HG03439 (cell line): ENCODE data around the gene CADM1.

Experiments used
- ATAC-seq: cut with Tn5 transposase; IDR thresholded peaks from one replicate; pipeline ENCODE4 v1.9.1; 2021; ENCODE audit warnings: mild to moderate bottlenecking, moderate library complexity; ENCODE audit not compliant: unreplicated experiment

CADM1 gene

DNA sequence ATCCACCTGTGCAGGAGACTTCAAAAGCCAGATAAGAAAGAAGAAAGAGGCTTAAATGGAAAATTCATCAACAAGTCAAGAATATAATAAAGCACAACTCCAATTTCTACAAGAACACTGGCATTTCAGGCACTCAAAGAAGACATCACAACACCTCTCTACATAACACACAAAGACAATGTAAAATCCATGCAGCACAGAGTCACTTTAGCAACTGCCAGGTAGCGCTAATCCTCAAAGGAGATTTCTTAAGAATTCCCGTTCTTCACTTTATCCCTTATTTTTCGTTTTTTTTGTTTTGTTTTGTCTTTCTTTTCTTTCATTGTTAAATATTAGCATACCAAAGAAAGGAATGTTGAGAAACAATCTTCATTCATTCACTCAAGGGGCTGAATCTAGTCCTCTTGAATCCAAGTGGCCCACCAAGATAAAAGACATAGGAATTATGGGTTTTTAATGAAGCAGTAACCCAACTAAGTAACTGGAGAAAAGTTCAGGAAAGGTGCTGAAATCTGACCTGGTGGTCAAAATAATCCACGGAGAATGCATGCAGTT lies 95.0 kb downstream of the CADM1 start:
- no peak for ATAC-seq

DNA sequence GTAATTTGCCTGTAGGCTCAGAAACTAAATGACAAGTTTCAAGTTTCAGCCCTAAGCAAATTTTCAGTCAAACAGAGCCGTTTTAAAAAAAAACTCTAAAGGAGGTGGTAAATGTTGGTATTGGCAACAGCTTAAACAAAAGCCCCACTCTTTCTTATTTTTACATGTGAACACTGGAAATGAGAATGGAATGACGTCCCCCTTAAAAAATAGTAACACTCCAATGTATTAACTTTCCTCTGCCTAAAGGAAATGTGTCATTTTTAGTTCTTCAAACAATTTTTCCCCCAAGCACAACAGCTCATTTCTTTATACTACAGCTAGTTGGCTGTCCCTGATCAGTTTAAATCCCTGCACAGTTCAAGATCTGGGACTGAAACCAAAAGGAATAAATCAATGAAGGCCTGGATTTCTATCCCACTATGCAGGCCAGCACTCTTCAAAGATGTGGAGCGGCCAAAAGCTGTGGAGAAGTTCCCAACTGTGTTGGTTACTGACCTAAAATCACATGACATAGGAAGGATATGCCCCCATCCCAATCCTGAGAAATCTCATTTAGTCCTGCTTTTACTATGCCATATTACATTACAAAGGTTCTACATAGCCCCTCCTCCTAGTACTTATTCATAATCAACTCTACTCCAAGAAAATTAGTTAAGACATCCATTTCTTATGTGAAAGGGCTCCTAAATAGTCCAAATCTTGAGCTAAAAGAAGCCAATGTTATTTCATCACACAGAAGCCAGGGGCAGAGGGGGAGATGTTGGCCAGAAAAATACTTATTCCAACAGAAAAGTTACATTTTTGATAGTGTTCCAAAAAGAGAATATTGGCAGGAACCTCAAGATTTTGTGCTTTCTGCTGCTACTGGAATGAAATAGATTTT lies 95.9 kb downstream of the CADM1 start:
- no peak for ATAC-seq

- ATAC-seq, result no peak
Observed at GRCh38 chr11:115407496-115407895, 96.7 kb downstream of the CADM1 start.

DNA sequence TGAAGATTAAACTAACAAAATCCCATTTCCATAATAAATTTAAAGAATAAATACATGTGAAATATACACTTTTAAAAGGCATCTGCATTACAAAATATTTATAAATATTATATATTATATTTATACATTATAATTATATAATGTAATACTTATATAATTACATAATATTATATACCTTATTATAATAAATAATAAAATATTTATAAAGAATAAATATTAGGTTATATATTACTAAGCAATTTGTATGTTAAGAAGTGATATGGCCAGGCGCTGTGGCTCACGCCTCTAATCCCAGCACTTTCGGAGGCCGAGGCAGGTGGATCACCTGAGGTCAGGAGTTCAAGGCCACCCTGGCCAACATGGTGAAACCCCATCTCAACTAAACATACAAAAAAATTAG lies 97.8 kb downstream of the CADM1 start:
- ATAC-seq, result no peak

DNA sequence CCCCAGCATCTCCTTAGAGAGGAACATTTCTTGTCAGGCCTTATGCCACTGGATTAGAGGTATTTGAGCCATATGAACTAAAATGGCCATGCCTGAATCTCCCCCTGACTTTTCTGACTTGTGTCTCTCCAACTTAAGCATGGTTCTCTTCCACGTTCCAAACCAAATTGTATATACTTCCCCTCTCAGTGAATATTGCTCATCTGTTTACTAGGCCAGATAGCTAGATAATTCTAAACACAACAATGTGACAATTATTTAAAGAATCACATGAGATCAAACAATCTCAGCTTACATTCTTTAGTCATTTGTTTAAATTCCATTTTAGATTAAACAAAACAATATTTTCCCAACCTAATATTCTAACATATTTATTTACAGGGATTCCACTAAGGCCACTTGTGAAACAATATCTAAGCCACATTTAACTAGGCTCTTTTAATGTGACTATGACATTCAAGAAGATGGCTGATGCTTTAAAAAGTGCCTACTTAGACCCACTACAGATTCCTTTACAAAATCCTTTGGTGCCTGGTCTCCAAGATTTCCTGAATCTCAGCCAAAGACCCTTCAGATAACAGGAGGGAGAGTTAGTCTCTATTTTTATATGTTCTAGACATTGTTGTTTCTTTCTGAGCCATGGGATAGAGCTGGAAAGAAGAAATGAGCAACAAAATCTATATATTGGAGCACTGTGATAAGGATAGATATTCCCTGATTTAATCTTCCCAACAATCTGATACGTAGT lies 105.7 kb downstream of the CADM1 start:
- ATAC-seq, result no peak

DNA sequence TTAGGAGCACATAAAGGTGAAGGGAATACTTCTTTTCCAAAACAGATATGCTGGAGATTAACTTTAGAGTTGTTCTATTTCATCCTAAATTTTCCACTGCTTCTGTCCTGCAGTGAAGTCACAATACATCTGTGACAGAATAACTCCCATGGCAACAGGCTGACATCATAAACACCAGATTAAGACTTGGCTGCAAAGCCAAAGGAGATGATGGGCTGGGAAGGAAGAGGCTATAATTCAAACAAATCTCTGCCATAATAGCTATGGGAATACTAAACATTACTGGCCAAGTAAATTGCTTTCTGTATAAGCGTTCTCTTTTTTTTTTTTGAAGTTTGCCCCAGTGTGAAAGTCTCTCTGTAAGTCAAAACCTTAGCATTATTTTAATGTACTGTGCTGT lies 107.7 kb downstream of the CADM1 start:
- no peak for ATAC-seq

- no peak for ATAC-seq
Observed at GRCh38 chr11:115393950-115394349, 110.3 kb downstream of the CADM1 start.

DNA sequence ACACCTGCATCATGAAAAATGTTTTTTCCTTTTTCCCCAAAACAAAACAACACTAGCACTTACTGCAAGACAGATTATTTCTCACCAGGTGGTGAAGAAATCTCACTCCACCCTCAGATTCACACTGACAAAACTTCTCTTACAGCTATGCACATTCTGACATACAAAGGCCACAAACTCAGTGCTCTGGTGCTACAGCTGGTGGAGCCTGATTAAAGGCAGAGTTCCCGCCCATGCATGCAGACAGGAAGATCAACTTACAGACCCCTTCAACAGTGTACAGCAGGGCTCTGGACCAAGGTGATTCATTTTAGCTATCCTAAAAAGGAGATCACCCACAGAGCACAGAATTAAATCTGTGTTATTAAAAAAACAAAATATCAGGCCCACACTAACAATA lies 112.6 kb downstream of the CADM1 start:
- ATAC-seq, result no peak

DNA sequence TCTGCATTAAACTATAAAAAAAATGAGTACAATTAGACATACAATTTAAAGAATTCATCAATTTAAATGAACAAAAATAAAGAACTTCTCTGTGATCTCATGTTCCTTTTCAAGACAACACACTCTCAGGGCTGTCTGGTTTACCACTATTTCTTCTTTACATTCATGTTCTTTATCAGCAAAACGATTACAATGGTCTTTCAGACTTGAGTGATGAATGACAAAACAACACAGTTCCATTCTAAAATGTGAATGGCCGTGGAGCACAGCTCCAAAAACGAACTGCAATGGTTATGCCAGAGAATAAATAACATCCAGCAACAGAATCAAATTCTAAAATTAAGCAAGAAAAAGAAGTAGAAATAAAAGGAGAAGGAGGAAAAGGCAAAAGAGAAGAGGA lies 113.1 kb downstream of the CADM1 start:
- ATAC-seq, result no peak

- no peak for ATAC-seq
Observed at GRCh38 chr11:115390441-115390840, 113.8 kb downstream of the CADM1 start.

DNA sequence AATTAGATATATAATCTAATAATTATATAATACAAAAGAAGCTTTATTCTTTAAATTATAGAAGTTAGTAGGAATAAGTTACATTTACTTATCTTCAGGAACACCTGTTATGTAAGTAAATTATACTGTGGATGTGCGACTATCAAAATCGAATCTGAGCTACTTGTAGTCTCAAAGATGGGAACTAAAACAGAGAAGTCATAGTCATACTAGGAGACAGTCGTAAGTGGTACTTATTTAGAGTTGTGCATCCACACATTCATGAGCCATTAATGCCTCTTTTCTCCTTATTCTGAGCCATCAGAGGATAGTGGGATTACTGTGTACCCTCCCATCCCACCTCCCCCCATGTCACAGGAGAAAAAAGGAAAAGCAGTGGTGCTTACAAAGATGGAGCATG lies 114.4 kb downstream of the CADM1 start:
- ATAC-seq, result no peak

GRCh38 chr11:115385226-115385625 lies 119.0 kb downstream of the CADM1 start:
- ATAC-seq, result no peak

DNA sequence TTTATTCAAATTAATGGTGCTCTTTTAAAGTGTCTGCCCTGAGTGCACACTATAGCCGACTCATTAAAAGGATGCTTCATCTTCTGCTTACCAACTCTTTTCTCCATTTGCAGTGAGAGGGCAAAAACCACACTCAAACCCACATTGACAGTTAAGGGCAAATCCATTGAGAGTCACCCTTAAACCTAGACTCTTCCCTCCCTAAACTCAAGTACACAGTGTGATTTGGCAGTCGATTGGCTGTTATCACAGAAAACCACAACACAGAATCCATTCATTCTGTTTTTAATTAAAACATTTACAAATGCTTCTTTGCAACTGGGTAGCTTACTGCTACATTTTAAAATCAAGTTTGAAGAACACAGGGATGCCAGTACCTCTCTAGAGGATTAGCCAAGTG lies 120.0 kb downstream of the CADM1 start:
- no peak for ATAC-seq

DNA sequence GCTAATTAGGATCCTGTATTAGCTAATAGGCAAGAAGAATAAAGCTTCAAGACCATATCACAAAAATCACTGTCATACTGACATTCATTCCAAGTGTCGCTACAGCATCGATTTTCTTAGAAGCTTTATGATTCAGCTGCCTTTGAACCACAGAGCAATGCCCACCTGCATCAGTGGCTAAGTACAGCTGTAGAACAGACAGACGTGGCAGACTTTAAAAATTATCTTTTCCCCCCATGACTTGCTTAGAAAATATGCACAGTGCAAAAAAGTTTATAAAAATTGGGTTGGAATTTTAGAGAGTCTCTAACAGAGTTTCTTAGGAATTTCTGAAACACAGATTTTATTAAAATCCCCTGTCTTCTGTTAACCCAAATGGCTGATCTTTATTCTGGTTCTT lies 120.8 kb downstream of the CADM1 start:
- no peak for ATAC-seq

GRCh38 chr11:115379528-115379927 lies 124.7 kb downstream of the CADM1 start:
- ATAC-seq, result peak; percentile 69

DNA sequence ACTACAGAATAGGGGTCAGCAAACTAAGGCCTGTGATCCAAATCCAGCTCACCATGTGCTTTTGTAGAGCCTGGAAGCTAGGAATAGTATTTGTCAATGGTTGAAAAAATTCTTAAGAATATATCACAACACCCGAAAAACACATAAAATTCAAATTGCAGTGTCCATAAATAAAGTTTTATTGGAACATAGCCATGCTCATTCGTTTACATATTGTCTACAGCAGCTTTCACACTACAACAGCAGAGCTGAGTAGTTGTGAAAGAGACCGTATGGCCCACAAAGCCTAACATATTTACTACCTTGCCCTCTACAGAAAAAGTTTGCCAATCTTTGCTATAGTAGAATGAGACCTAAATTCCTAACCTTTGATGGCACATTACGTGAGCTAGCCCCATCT lies 125.7 kb downstream of the CADM1 start:
- ATAC-seq, result no peak

GRCh38 chr11:115377882-115378296 lies 126.3 kb downstream of the CADM1 start:
- no peak for ATAC-seq

DNA sequence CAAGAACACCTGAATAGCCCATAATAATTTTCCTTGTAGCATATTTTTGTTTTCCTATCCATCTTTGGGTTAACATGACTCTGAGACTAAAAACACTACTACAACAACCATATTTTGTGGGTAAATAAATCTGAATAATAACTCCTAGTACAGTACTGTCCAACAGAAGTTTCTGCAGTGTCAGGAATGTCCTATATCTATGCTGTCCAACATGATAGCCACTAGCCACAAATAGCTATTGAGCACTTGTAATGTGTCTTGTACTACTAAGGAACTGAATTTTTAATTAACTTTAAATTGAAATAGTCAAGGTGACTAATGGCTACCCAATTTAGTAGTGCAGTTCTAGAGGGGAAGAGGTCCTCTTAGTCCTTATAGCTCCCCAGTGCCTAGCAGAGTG lies 135.6 kb downstream of the CADM1 start:
- ATAC-seq, result no peak

GRCh38 chr11:115366826-115367225 lies 137.4 kb downstream of the CADM1 start:
- ATAC-seq, result no peak

DNA sequence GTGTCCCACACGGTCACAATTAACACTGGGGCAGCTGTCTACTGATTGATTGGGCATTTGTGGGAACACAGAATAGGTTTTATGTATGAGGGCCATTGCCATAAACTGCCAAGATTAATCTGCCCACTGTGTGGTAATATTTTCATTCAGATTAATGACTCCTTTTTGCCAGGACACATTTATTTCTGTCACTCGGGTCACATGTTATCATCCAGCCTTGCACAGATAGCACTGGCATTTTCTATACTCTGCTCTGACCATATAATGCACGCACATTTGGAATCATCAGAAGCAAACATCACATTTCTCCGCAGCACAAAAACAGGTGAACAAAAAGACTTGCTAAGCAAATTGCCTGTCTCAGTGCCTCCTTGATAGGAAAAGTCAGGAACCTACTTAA lies 138.3 kb downstream of the CADM1 start:
- ATAC-seq, result no peak

GRCh38 chr11:115364896-115365295 lies 139.3 kb downstream of the CADM1 start:
- ATAC-seq, result no peak

GRCh38 chr11:115363921-115364320 lies 140.3 kb downstream of the CADM1 start:
- no peak for ATAC-seq
